SK-N-SH treated with all-trans-retinoic acid at 6 μM for 48 hours (cell line): ENCODE measurements around the gene GPC6.

Experiments used
- ATAC-seq: fragments of 200-7000 bp; cut with Tn5 transposase; 3 replicates; pipeline ENCODE4 v1.9.1; 2020; ENCODE audit warnings: mild to moderate bottlenecking, moderate library complexity
- ARNTL ChIP-seq: fragments of 450-650 bp; formaldehyde crosslinking; IDR thresholded peaks from 2 replicates; pipeline ENCODE4 v1.5.0; 2020; ENCODE audit warnings: low read depth, mild to moderate bottlenecking, moderate library complexity, borderline replicate concordance
- BACH2 ChIP-seq: fragments of 250-450 bp; sonication (Bioruptor Pico); IDR thresholded peaks from 2 replicates; pipeline ENCODE4 v1.9.0; 2021; ENCODE audit warnings: mild to moderate bottlenecking, borderline replicate concordance
- CSDC2 ChIP-seq: fragments of 250-450 bp; sonication (Bioruptor Pico); IDR thresholded peaks from 2 replicates; pipeline ENCODE4 v1.5.0; 2020; ENCODE audit warnings: mild to moderate bottlenecking, moderate library complexity
- CSRNP3 ChIP-seq: fragments of 250-450 bp; sonication (Bioruptor Pico); IDR thresholded peaks from 2 replicates; pipeline ENCODE4 v1.5.1; 2021; ENCODE audit warnings: mild to moderate bottlenecking, moderate library complexity
- GLIS3 ChIP-seq: fragments of 250-450 bp; sonication (Bioruptor Pico); IDR thresholded peaks from 2 replicates; pipeline ENCODE4 v1.5.0; 2020; ENCODE audit warnings: mild to moderate bottlenecking, moderate library complexity
- ISL1 ChIP-seq: fragments of 250-450 bp; sonication (Bioruptor Pico); IDR thresholded peaks from 2 replicates; pipeline ENCODE4 v2.1.2; 2022; ENCODE audit warnings: mild to moderate bottlenecking, moderate library complexity
- OSR1 ChIP-seq: fragments of 250-450 bp; sonication (Bioruptor Pico); IDR thresholded peaks from 2 replicates; pipeline ENCODE4 v1.8.0; 2022; ENCODE audit warnings: moderate library complexity, mild to moderate bottlenecking, inconsistent platforms
- PATZ1 ChIP-seq: fragments of 250-450 bp; sonication (Bioruptor Pico); IDR thresholded peaks from 2 replicates; pipeline ENCODE4 v1.8.0; 2020; ENCODE audit warnings: mild to moderate bottlenecking, moderate library complexity, borderline replicate concordance
- PPARA ChIP-seq: fragments of 250-450 bp; sonication (Bioruptor Pico); IDR thresholded peaks from 2 replicates; pipeline ENCODE4 v1.5.0; 2020; ENCODE audit warnings: mild to moderate bottlenecking, borderline replicate concordance
- RARB ChIP-seq: fragments of 250-450 bp; sonication (Bioruptor Pico); IDR thresholded peaks from 2 replicates; pipeline ENCODE4 v1.8.0; 2021; ENCODE audit warnings: mild to moderate bottlenecking, moderate library complexity
- SNAI2 ChIP-seq: fragments of 250-450 bp; sonication (Bioruptor Pico); IDR thresholded peaks from 2 replicates; pipeline ENCODE4 v1.5.0; 2020; ENCODE audit warnings: mild to moderate bottlenecking, moderate library complexity
- TCF4 ChIP-seq: fragments of 250-450 bp; sonication (Bioruptor Pico); IDR thresholded peaks from 2 replicates; pipeline ENCODE4 v1.8.0; 2021; ENCODE audit warnings: mild to moderate bottlenecking, moderate library complexity, borderline replicate concordance
- TOX ChIP-seq: fragments of 250-450 bp; sonication (Bioruptor Pico); IDR thresholded peaks from 2 replicates; pipeline ENCODE4 v1.8.0; 2021; ENCODE audit warnings: mild to moderate bottlenecking, moderate library complexity, borderline replicate concordance
- TSHZ2 ChIP-seq: fragments of 250-450 bp; sonication (Bioruptor Pico); IDR thresholded peaks from 2 replicates; pipeline ENCODE4 v1.5.0; 2020; ENCODE audit warnings: mild to moderate bottlenecking, moderate library complexity
- ZC3H10 ChIP-seq: fragments of 250-450 bp; sonication (Bioruptor Pico); IDR thresholded peaks from 2 replicates; pipeline ENCODE4 v1.5.1; 2021; ENCODE audit warnings: mild to moderate bottlenecking, moderate library complexity
- ZFP30 ChIP-seq: fragments of 450-650 bp; formaldehyde crosslinking; IDR thresholded peaks from 2 replicates; pipeline ENCODE4 v1.5.0; 2022; ENCODE audit warnings: mild to moderate bottlenecking, moderate library complexity
- ZNF70 ChIP-seq: fragments of 450-650 bp; formaldehyde crosslinking; IDR thresholded peaks from 2 replicates; pipeline ENCODE4 v1.5.0; 2020; ENCODE audit warnings: mild to moderate bottlenecking, moderate library complexity
- ZNF8 ChIP-seq: fragments of 450-650 bp; formaldehyde crosslinking; IDR thresholded peaks from 2 replicates; pipeline ENCODE4 v1.5.0; 2020; ENCODE audit warnings: mild to moderate bottlenecking, moderate library complexity

The GPC6 gene

GRCh38 chr13:93307651-93308050, 81.0 kb downstream of the GPC6 start:
- no peak for TF ChIP-seq CSDC2
- no peak for TF ChIP-seq ZC3H10 (CRISPR knock-in tag)
- TF ChIP-seq ISL1 (CRISPR knock-in tag), result no peak
- TF ChIP-seq ZNF70 (CRISPR knock-in tag), result no peak
- no peak for TF ChIP-seq GLIS3 (CRISPR knock-in tag)
- TF ChIP-seq TSHZ2 (CRISPR knock-in tag), result no peak
- no peak for TF ChIP-seq SNAI2
- no peak for TF ChIP-seq PPARA (CRISPR knock-in tag)
- no peak for TF ChIP-seq ARNTL
- TF ChIP-seq ZFP30 (CRISPR knock-in tag), result no peak
- TF ChIP-seq RARB, result no peak
- ATAC-seq, result no peak

GRCh38 chr13:93309886-93310523, 83.4 kb downstream of the GPC6 start:
- no peak for ATAC-seq
- no peak for TF ChIP-seq OSR1

- TF ChIP-seq GLIS3 (CRISPR knock-in tag), result no peak
- TF ChIP-seq ARNTL, result no peak
- no peak for TF ChIP-seq TSHZ2 (CRISPR knock-in tag)
- TF ChIP-seq ZNF8, result no peak
- TF ChIP-seq CSRNP3, result no peak
- TF ChIP-seq TOX, result no peak
- TF ChIP-seq SNAI2, result no peak
- no peak for TF ChIP-seq PPARA (CRISPR knock-in tag)
- no peak for TF ChIP-seq TCF4
- TF ChIP-seq ISL1 (CRISPR knock-in tag), result no peak
- no peak for TF ChIP-seq RARB
- TF ChIP-seq PATZ1 (CRISPR knock-in tag), result no peak
- no peak for TF ChIP-seq BACH2 (CRISPR knock-in tag)
- ATAC-seq, result no peak
Measured at GRCh38 chr13:93316841-93317240, 90.2 kb downstream of the GPC6 start.

- no peak for TF ChIP-seq ZC3H10 (CRISPR knock-in tag)
- ATAC-seq, result no peak
Measured at GRCh38 chr13:93318534-93319254, 92.1 kb downstream of the GPC6 start.
